Hematopoietic multipotent progenitor cell treated with erythropoietin and hydrocortisone succinate and interleukin-3 and kit ligand, for 6 days (in vitro differentiated cells): ENCODE measurements around the gene RHBG.
"Not testable (repeated sequence)": the region's sequence is repeated elsewhere in the genome, so short reads cannot be mapped to it uniquely, and the experiment has no call there.

Experiments used
- DNase-seq: peaks from one replicate; pipeline ENCODE4 v3.0.0-alpha.2; 2015

The RHBG gene

DNA sequence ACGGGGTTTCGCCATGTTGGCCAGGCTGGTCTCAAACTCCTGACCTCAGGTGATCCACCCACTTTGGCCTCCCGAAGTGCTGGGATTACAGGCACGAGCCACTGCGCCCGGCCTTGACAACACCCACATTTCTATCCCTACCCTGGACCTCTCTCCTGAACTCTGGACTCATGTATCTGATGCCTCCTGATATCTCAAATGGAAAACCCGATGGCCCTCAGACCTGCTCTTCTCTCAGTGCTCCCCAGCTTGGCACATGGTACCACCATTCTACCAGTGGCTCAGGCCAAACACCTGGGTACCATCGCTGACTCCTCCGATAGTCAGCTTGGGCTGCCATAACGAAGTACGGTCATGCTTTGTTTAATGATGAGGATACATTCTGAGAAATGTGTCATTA is 8.5 kb upstream of the RHBG start:
- no peak for DNase-seq

DNA sequence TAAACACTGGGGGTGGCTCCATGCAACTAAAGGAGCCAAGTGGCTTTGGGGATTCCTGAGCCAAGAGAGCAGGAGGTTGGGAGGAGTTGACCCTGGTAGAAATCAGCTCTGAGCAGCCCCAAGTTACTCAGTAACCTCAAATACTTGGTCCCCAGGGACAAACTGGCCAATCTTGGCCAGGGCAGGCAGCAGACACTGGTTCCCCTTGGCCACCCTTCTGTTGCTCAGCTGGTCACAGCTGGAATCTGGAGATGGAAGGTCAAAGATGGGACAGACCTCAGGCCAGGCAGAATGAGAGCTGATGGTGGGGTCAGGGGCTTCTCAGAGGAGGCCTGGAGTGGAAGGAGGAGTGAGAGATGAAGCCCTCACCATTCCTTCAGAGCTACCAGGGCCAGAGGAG is 3.3 kb upstream of the RHBG start:
- no peak for DNase-seq

DNA sequence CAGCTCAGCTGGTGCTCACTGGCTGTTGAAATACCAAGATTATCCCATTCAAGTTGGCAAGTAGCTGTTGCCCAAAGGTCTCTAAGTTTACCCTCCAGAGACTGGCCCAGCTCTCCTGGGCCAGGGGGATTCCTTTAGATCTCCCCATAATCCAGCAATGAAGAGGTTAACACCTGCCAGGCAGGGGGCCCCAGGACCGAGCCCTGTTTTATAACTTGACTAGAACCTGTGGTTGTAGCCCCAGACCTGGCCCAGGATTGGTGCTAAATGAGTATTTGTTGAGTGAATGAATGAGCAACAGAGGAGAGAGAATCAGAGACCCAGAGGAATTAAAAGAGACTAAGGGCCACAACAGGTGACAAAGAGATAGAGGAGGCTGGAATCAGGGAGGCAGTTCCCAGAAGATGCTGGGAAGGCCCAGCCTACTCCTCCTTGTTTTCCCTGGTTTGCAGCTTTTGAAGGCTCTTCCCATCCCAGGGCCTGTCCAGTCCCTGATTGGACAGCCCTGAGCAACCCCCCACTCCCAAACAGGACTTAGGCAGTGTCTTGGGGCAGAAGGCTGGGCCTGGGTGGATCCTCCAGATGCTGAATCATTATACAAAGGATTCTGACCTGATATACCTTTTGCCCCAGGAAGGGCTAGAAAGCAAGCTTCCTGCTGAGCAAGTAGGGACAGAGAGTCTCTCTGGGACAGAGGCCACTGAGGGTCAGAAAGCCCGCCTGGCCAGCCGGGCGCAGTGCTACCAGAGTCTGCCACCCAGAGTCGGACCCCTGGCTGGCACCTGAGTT is 2.4 kb upstream of the RHBG start:
- DNase-seq, result no peak

- DNase-seq, result no peak
Observed at GRCh38 chr1:156367383-156368156, 1.4 kb upstream of the RHBG start.

GRCh38 chr1:156368157-156368658 is 803 bp upstream of the RHBG start:
- no peak for DNase-seq

DNA sequence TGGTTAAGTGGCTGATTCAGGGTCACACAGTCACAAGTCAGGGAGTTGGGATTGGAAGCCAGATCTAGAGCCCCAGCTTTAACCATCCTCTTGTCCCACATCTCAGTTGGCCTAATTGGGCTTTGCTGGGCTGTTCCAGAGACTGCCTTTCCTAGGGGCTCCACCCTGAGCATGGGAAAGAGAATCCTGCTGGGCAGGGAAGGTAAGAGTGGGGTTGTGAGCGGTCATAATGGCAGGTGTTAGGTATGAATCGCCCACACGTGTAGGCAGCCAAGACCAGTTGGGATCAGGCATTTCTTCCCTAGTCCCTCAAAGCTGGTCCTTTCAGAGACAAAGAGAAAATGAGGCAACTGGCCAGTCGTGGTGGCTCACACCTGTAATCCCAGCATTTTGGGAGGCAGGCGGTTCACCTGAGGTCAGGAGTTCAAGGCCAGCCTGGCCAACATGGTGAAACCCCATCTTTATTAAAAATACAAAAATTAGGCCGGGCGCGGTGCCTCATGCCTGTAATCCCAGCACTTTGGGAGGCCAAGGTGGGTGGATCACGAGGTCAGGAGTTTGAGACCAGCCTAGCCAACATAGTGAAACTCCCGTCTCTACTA is 775 bp downstream of the RHBG start:
- DNase-seq, result not testable (repeated sequence)

DNA sequence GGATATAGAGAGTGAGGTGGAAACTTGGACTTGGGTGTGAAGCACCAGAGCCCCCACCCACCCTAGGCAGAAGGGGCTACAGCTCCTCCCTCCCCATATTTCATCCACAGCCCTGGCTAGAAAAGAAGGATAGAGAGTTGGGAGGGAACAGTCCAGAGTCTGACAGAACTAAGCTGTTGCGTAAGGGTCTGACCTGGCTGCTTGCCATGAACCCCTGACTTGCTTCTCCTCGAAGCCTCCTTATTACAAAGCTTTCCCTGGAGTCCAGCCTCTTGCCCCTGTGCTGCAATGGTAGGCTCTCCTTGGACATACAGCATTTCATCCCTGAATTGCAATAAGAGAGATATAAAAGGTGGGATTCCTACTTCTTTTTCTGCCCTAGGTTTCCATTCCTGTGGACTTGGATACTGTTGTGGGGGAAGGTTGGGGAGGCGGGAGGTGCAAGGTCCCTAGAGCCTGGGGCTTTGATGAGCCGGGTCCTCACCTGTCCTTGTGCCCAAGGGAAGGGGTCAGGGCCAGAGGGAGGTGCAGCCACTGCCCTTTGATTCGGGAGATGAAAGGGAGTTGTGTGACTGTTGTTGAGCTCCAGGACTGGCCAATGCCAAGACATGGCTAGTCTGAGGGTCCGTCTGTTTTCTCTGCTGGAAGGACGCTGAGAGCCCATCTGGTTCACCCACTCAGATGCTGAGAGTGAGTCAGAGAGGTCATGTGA is 2.7 kb downstream of the RHBG start:
- DNase-seq, result peak; percentile 56

GRCh38 chr1:156372265-156372586 is 3.2 kb downstream of the RHBG start:
- DNase-seq, result no peak

- no peak for DNase-seq
Observed at GRCh38 chr1:156372876-156373275, 3.9 kb downstream of the RHBG start.

GRCh38 chr1:156373546-156373945 is 4.5 kb downstream of the RHBG start:
- no peak for DNase-seq

DNA sequence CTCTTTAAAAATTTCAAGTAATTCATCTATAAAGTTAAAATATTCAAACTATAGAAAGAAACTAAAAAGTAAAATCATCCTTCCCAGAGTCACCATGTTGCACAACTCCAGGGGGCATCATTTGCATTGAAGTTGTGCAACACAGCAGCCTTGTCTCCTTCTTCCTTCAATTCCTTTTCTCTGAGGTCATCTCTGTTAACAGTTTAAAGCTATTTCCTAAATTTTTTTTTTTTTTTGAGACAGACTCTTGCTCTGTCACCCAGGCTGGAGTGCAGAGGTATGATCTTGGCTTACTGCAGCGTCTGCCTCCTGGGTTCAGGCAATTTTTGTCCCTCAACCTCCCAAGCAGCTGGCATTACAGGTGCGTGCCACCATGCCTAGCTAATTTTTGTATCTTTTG is 7.1 kb downstream of the RHBG start:
- no peak for DNase-seq

- no peak for DNase-seq
Observed at GRCh38 chr1:156376958-156377919, 8.2 kb downstream of the RHBG start.

- no peak for DNase-seq
Observed at GRCh38 chr1:156378557-156378956, 9.5 kb downstream of the RHBG start.

GRCh38 chr1:156379420-156380165 is 10.6 kb downstream of the RHBG start:
- DNase-seq, result no peak

GRCh38 chr1:156382561-156382960 is 13.6 kb downstream of the RHBG start:
- DNase-seq, result no peak

GRCh38 chr1:156383023-156383422 is 14.0 kb downstream of the RHBG start:
- peak; percentile 80 for DNase-seq

DNA sequence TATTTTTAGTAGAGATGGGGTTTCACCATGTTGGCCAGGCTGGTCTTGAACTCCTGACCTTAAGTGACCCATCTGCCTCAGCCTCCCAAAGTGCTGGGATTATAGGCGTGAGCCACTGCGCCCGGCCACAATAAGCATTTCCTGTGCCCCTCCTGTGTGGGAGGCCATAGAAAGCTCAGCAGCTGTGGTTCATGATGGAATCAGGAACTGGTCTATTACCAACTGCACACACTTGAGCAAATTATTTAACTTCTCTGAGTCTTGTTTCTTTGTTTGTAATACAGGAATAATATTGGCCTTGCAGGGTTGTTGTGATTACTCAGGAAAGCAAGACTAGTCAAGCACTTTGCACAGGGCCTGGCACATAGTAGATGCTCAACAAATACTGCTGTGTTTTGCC is 15.0 kb downstream of the RHBG start:
- no peak for DNase-seq

DNA sequence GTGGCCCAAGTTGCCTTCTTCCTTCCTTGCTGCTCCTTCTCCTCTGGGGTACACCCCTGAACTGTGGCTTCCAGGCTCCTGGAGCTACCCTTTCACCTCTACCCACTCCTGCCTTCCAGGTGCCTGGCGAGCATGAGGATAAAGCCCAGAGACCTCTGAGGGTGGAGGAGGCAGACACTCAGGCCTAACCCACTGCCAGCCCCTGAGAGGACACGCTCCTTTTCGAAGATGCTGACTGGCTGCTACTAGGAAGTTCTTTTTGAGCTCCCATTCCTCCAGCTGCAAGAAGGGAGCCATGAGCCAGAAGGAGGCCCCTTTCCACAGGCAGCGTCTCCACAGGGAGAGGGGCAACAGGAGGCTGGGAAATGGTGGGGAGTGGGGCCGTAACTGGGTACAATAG is 15.6 kb downstream of the RHBG start:
- DNase-seq, result no peak

DNA sequence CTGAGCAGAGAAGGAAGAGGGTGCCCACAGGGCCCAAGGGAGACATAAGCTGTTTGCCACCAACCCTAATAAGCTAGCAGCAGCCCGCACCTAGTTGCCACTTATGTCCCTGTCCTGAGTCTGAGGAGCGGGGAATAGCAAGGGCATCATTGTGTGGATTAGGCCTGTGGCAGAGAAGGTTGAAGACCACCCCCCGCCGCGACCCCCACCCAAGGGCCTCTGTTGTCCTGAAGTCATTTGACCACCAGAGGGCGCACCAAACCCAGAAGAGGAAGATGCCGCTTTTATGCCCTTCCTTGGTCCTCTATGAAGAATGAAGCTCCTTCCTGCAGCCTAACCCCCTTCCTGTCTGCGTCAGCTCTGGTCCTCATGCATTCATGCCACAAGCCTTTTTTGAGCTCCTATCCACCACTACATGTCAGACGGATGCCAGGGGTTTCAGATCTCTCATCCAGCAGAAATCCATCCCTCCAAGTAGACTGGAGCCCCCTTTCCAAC is 16.6 kb downstream of the RHBG start:
- DNase-seq, result peak; percentile 89

GRCh38 chr1:156386134-156386901 is 17.3 kb downstream of the RHBG start:
- no peak for DNase-seq
